HL-60/S4 treated with phorbol 12-myristate 13-acetate at 8.2 ng/mL for 4 days and 3 days (cell line): ENCODE measurements around the gene TMEM127.
"Not testable (repeated sequence)": the region's sequence is repeated elsewhere in the genome, so short reads cannot be mapped to it uniquely, and the experiment has no call there.

Experiments used
- in situ Hi-C: fragments of 300-500 bp; cut with MboI; formaldehyde crosslinking; loops from 2 replicates; pipeline ENCODE4 v1.15.0; 2022; ENCODE audit warnings: low sequenced_read_pairs

Gene TMEM127

GRCh38 chr2:96245609-96246390, 20.0 kb downstream of the TMEM127 start:
- in situ Hi-C loops, result no loop called here

GRCh38 chr2:96243843-96244242, 22.0 kb downstream of the TMEM127 start:
- in situ Hi-C loops, result no loop called here

- in situ Hi-C loops, result no loop called here
These were observed 23.7 kb downstream of the TMEM127 start for GRCh38 chr2:96241900-96242611.

GRCh38 chr2:96241227-96241626, 24.6 kb downstream of the TMEM127 start:
- in situ Hi-C loops, result no loop called here

GRCh38 chr2:96240341-96241038, 25.3 kb downstream of the TMEM127 start:
- in situ Hi-C loops, result no loop called here

GRCh38 chr2:96239745-96240264, 26.0 kb downstream of the TMEM127 start:
- in situ Hi-C loops, result no loop called here

GRCh38 chr2:96239091-96239490, 26.7 kb downstream of the TMEM127 start:
- in situ Hi-C loops, result no loop called here

- in situ Hi-C loops, result no loop called here
These were observed 27.5 kb downstream of the TMEM127 start for GRCh38 chr2:96238266-96238665.

GRCh38 chr2:96236882-96237281, 28.9 kb downstream of the TMEM127 start:
- in situ Hi-C loops, result no loop called here

- in situ Hi-C loops, result no loop called here
These were observed 31.9 kb downstream of the TMEM127 start for GRCh38 chr2:96233880-96234316.

- in situ Hi-C loops, result no loop called here
These were observed 32.4 kb downstream of the TMEM127 start for GRCh38 chr2:96233436-96233835.

GRCh38 chr2:96231316-96231715, 34.5 kb downstream of the TMEM127 start:
- in situ Hi-C loops, result no loop called here

GRCh38 chr2:96225016-96225533, 40.7 kb downstream of the TMEM127 start:
- in situ Hi-C loops, result no loop called here

GRCh38 chr2:96221106-96221505, 44.7 kb downstream of the TMEM127 start:
- in situ Hi-C loops, result not testable (repeated sequence)

- in situ Hi-C loops, result not testable (repeated sequence)
These were observed 45.8 kb downstream of the TMEM127 start for GRCh38 chr2:96219959-96220358.

GRCh38 chr2:96218508-96219131, 47.2 kb downstream of the TMEM127 start:
- in situ Hi-C loops, result no loop called here

GRCh38 chr2:96214554-96214953, 51.2 kb downstream of the TMEM127 start:
- in situ Hi-C loops, result no loop called here

- in situ Hi-C loops, result no loop called here
These were observed 52.4 kb downstream of the TMEM127 start for GRCh38 chr2:96213379-96213778.

GRCh38 chr2:96212339-96212738, 53.5 kb downstream of the TMEM127 start:
- in situ Hi-C loops, result no loop called here

GRCh38 chr2:96209729-96210085, 56.1 kb downstream of the TMEM127 start:
- in situ Hi-C loops, result no loop called here
